ENCODE results near the gene EPM2AIP1.

DNA sequence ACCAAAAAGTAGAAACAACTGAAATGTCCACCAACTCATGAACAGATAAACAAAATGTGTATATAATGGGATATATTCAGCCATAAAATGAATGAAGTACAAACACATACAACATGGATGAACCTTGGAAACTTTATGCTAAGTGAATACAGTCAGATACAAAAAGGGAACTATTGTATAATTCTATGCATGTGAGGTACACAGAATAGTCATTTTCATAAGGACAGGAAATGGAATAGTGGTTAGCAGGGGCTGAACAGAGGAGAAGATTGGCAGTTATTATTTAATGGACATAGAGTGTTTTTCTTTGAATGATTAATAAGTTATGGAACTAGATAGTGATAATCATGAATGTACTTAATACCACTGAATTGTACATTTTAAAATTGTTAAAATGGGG is 28.1 kb downstream of the EPM2AIP1 start:
- TF ChIP-seq, protein P1, sequence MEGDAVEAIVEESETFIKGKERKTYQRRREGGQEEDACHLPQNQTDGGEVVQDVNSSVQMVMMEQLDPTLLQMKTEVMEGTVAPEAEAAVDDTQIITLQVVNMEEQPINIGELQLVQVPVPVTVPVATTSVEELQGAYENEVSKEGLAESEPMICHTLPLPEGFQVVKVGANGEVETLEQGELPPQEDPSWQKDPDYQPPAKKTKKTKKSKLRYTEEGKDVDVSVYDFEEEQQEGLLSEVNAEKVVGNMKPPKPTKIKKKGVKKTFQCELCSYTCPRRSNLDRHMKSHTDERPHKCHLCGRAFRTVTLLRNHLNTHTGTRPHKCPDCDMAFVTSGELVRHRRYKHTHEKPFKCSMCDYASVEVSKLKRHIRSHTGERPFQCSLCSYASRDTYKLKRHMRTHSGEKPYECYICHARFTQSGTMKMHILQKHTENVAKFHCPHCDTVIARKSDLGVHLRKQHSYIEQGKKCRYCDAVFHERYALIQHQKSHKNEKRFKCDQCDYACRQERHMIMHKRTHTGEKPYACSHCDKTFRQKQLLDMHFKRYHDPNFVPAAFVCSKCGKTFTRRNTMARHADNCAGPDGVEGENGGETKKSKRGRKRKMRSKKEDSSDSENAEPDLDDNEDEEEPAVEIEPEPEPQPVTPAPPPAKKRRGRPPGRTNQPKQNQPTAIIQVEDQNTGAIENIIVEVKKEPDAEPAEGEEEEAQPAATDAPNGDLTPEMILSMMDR (IDR thresholded peaks at IDR 0.05), result no peak
- no peak for TF ChIP-seq RAD21 (conservative IDR thresholded peaks at IDR 0.05 in 1 of 2, IDR thresholded peaks at IDR 0.05 in 1 of 2)
- TF ChIP-seq RCOR1 (IDR thresholded peaks at IDR 0.05; ENCODE audit: low read depth, low read length), result no peak
- TF ChIP-seq, protein P2, sequence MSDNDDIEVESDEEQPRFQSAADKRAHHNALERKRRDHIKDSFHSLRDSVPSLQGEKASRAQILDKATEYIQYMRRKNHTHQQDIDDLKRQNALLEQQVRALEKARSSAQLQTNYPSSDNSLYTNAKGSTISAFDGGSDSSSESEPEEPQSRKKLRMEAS (IDR thresholded peaks at IDR 0.05), result no peak
- TF ChIP-seq, protein P3, sequence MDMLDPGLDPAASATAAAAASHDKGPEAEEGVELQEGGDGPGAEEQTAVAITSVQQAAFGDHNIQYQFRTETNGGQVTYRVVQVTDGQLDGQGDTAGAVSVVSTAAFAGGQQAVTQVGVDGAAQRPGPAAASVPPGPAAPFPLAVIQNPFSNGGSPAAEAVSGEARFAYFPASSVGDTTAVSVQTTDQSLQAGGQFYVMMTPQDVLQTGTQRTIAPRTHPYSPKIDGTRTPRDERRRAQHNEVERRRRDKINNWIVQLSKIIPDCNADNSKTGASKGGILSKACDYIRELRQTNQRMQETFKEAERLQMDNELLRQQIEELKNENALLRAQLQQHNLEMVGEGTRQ (IDR thresholded peaks at IDR 0.05), result no peak
- no peak for TF ChIP-seq EHF (CRISPR knock-in tag; IDR thresholded peaks at IDR 0.05)
- no peak for TF ChIP-seq EHMT2 (IDR thresholded peaks at IDR 0.05; ENCODE audit: low read depth)
- TF ChIP-seq, protein P4, sequence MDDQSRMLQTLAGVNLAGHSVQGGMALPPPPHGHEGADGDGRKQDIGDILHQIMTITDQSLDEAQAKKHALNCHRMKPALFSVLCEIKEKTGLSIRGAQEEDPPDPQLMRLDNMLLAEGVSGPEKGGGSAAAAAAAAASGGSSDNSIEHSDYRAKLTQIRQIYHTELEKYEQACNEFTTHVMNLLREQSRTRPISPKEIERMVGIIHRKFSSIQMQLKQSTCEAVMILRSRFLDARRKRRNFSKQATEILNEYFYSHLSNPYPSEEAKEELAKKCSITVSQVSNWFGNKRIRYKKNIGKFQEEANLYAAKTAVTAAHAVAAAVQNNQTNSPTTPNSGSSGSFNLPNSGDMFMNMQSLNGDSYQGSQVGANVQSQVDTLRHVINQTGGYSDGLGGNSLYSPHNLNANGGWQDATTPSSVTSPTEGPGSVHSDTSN (IDR thresholded peaks at IDR 0.05), result no peak
- no peak for TF ChIP-seq CEBPB (IDR thresholded peaks at IDR 0.05)
- no peak for TF ChIP-seq ESRRA (IDR thresholded peaks at IDR 0.05; ENCODE audit: borderline replicate concordance, low read length)
